ENCODE results near the gene OR6C3. TPM values are rescaled to one million over a fixed set of nuclear protein-coding genes. Genes with fewer than 3 reads are reported as not detected.

The OR6C3 gene
- not detected for total RNA-seq
- polyA plus RNA-seq (2013, experiment 1 of 2): not detected
- not detected for polyA plus RNA-seq (2013, experiment 2 of 2)
- long read RNA-seq, experiment 1: 0 reads
- long read RNA-seq, experiment 2: 0 reads
- long read RNA-seq, experiment 3: 0 reads
- long read RNA-seq, experiment 4: 0 reads

- 83 to 92% methylated on average over 1 of the region's 1 CpG for WGBS, 2 experiments (ENCODE audit: insufficient coverage in 1 of 2, insufficient read length in 1 of 2)
- no peaks in the 10 kb centered on the region for H3K4me1 Mint-ChIP-seq
- TF ChIP-seq CTCF (conservative IDR thresholded peaks at IDR 0.05): no peak
- H3K4me1 ChIP-seq (ENCODE audit: control insufficient read depth, insufficient read depth, low read length): peaks cover 3% of the 10 kb centered on the region
- no peaks in the 10 kb centered on the region for H3K9me3 Mint-ChIP-seq
- no peak within 1 kb of the TSS for H3K9ac ChIP-seq (ENCODE audit: extremely low read depth, low read length, poor library complexity, severe bottlenecking)
- H3K4me3 ChIP-seq (ENCODE audit: low read length): no peak within 1 kb of the TSS
- no peak for DNase-seq
- H3K36me3 Mint-ChIP-seq (ENCODE audit: low read depth): no peaks in the 10 kb centered on the region
- no peaks in the 10 kb centered on the region for H3K9me3 ChIP-seq (ENCODE audit: control insufficient read depth, low read length)
- no peaks in the 10 kb centered on the region for H3K27me3 ChIP-seq (ENCODE audit: control insufficient read depth, insufficient read depth, low read length, poor library complexity, severe bottlenecking)
- no peak within 1 kb of the TSS for H3K27ac ChIP-seq (ENCODE audit: low read depth, low read length)
- H3K27me3 Mint-ChIP-seq (ENCODE audit: insufficient read depth): no peaks in the 10 kb centered on the region
- no peak within 1 kb of the TSS for H3K27ac Mint-ChIP-seq
- no peak within 1 kb of the TSS for H3K4me3 Mint-ChIP-seq
- no peaks in the 10 kb centered on the region for H3K36me3 ChIP-seq (ENCODE audit: control insufficient read depth, insufficient read depth, low read length)
These were observed at the start of gene OR6C3 for GRCh38 chr12:55330446-55330845. Gene OR6C3, plus strand, starts transcription at chr12:55330746. Its CDS starts 955 bp downstream, at chr12:55331701.

GRCh38 chr12:55280991-55281390 is 49.6 kb upstream of the OR6C3 start:
- no peaks in the 10 kb centered on the region for H3K4me1 ChIP-seq (ENCODE audit: control insufficient read depth, insufficient read depth, low read length)
- H3K9ac ChIP-seq (ENCODE audit: extremely low read depth, low read length, poor library complexity, severe bottlenecking): no peak overlapping the region
- H3K36me3 ChIP-seq (ENCODE audit: control insufficient read depth, insufficient read depth, low read length): no peaks in the 10 kb centered on the region
- H3K27me3 ChIP-seq (ENCODE audit: control insufficient read depth, insufficient read depth, low read length, poor library complexity, severe bottlenecking): no peaks in the 10 kb centered on the region
- H3K27ac ChIP-seq (ENCODE audit: low read depth, low read length): no peak overlapping the region
- no peak for DNase-seq
- H3K27ac Mint-ChIP-seq: no peak overlapping the region
- H3K27me3 Mint-ChIP-seq (ENCODE audit: insufficient read depth): no peaks in the 10 kb centered on the region
- no peaks in the 10 kb centered on the region for H3K9me3 ChIP-seq (ENCODE audit: control insufficient read depth, low read length)
- H3K4me1 Mint-ChIP-seq: no peaks in the 10 kb centered on the region
- TF ChIP-seq CTCF (conservative IDR thresholded peaks at IDR 0.05): no peak
- H3K4me3 ChIP-seq (ENCODE audit: low read length): no peak overlapping the region
- H3K9me3 Mint-ChIP-seq: peaks cover 7% of the 10 kb centered on the region
- H3K4me3 Mint-ChIP-seq: no peak overlapping the region
- 83% methylated on average over 2 of the region's 2 CpGs; no CpG with 5 or more reads in 1 of the 2 experiments for WGBS, 2 experiments (ENCODE audit: insufficient coverage in 1 of 2, insufficient read length in 1 of 2)
- no peaks in the 10 kb centered on the region for H3K36me3 Mint-ChIP-seq (ENCODE audit: low read depth)

GRCh38 chr12:55289999-55290398 is 40.5 kb upstream of the OR6C3 start:
- H3K9me3 Mint-ChIP-seq: no peaks in the 10 kb centered on the region
- no peak overlapping the region for H3K27ac ChIP-seq (ENCODE audit: low read depth, low read length)
- H3K4me1 ChIP-seq (ENCODE audit: control insufficient read depth, insufficient read depth, low read length): no peaks in the 10 kb centered on the region
- no peak overlapping the region for H3K4me3 Mint-ChIP-seq
- TF ChIP-seq CTCF (conservative IDR thresholded peaks at IDR 0.05): no peak
- H3K27me3 Mint-ChIP-seq (ENCODE audit: insufficient read depth): no peaks in the 10 kb centered on the region
- H3K4me3 ChIP-seq (ENCODE audit: low read length): no peak overlapping the region
- H3K27me3 ChIP-seq (ENCODE audit: control insufficient read depth, insufficient read depth, low read length, poor library complexity, severe bottlenecking): no peaks in the 10 kb centered on the region
- no peaks in the 10 kb centered on the region for H3K36me3 Mint-ChIP-seq (ENCODE audit: low read depth)
- WGBS, 2 experiments (ENCODE audit: insufficient coverage in 1 of 2, insufficient read length in 1 of 2): 85 to 86% methylated on average over 1 to 2 of the region's 2 CpGs
- H3K9ac ChIP-seq (ENCODE audit: extremely low read depth, low read length, poor library complexity, severe bottlenecking): no peak overlapping the region
- no peaks in the 10 kb centered on the region for H3K36me3 ChIP-seq (ENCODE audit: control insufficient read depth, insufficient read depth, low read length)
- DNase-seq: no peak
- H3K4me1 Mint-ChIP-seq: no peaks in the 10 kb centered on the region
- H3K27ac Mint-ChIP-seq: no peak overlapping the region
- H3K9me3 ChIP-seq (ENCODE audit: control insufficient read depth, low read length): no peaks in the 10 kb centered on the region
